Measurements from ENCODE around the gene FHIT.

Gene FHIT

GRCh38 chr3:60669636-60670035 lies 581.6 kb downstream of the FHIT start:
- TF ChIP-seq, protein P1, sequence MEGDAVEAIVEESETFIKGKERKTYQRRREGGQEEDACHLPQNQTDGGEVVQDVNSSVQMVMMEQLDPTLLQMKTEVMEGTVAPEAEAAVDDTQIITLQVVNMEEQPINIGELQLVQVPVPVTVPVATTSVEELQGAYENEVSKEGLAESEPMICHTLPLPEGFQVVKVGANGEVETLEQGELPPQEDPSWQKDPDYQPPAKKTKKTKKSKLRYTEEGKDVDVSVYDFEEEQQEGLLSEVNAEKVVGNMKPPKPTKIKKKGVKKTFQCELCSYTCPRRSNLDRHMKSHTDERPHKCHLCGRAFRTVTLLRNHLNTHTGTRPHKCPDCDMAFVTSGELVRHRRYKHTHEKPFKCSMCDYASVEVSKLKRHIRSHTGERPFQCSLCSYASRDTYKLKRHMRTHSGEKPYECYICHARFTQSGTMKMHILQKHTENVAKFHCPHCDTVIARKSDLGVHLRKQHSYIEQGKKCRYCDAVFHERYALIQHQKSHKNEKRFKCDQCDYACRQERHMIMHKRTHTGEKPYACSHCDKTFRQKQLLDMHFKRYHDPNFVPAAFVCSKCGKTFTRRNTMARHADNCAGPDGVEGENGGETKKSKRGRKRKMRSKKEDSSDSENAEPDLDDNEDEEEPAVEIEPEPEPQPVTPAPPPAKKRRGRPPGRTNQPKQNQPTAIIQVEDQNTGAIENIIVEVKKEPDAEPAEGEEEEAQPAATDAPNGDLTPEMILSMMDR (IDR thresholded peaks at IDR 0.05; ENCODE audit: low read depth, low read length): no peak

DNA sequence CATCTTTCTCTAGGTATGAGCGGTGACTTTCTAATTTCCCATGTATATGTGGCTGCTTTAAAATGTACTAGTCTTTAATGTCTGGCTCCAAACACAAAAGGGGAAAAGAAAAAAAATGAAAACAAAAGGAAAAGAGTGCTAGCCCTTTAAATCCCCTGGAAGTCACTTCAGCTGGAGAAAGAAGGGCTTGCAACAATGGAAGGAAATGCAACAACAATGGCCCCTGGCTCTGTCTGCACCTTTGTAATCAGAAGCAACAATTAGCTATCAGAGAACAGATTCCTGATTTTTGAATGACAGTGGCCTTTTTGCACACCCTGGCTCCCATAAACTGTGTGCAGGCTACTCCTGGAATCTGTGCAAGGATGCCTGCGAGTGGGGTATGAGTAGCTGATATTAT lies 591.2 kb downstream of the FHIT start:
- no peak overlapping the region for H3K4me3 ChIP-seq (ENCODE audit: low read depth, low read length)
- TF ChIP-seq, protein P1 (IDR thresholded peaks at IDR 0.05; ENCODE audit: low read depth, low read length): no peak

More at GRCh38 chr3:60669636-60670035, 581.6 kb downstream of the FHIT start:
- H3K4me3 ChIP-seq (ENCODE audit: low read depth, low read length): no peak overlapping the region

- H3K4me3 ChIP-seq (ENCODE audit: low read depth, low read length): no peak overlapping the region
- TF ChIP-seq, protein P1 (IDR thresholded peaks at IDR 0.05; ENCODE audit: low read depth, low read length): no peak
These were observed 592.2 kb downstream of the FHIT start for GRCh38 chr3:60659098-60659497.

DNA sequence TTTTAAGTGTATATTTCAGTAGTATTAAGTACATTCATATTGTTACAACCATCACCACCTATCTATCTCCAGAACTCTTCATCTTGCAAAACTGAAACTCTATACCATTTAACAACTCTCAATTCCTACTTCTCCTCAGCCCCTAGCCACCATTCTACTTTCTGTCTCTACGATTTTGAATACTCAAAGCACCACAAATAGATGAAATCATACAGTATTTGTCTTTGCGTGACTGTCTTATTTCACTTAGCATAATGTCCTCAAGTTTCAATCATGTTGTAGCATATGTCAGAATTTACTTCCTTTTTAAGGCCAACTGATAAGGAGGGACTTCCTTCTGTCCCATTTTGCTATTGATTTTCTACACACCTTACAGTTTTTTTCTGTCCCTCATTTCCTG lies 593.3 kb downstream of the FHIT start:
- TF ChIP-seq, protein P1 (IDR thresholded peaks at IDR 0.05; ENCODE audit: low read depth, low read length): no peak
- H3K4me3 ChIP-seq (ENCODE audit: low read depth, low read length): no peak overlapping the region

DNA sequence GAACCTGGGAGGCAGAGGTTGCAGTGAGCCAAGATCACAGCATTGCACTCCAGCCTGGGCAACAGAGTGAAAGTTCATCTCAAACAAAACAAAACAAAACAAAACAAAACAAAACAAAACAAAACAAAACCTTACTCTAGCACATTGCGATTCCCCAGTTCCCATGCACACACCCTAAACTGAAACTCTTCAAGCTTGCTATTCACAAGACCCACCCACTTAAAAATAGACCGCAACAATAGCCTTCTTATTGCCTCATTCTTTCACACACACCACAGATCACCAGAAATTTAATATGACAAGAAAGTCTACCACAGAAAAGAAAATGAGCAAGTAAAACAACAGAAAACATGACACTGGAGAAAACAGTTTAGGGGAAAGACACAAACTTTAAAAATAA lies 598.4 kb downstream of the FHIT start:
- H3K4me3 ChIP-seq (ENCODE audit: low read depth, low read length): no peak overlapping the region
- TF ChIP-seq, protein P1 (IDR thresholded peaks at IDR 0.05; ENCODE audit: low read depth, low read length): no peak

DNA sequence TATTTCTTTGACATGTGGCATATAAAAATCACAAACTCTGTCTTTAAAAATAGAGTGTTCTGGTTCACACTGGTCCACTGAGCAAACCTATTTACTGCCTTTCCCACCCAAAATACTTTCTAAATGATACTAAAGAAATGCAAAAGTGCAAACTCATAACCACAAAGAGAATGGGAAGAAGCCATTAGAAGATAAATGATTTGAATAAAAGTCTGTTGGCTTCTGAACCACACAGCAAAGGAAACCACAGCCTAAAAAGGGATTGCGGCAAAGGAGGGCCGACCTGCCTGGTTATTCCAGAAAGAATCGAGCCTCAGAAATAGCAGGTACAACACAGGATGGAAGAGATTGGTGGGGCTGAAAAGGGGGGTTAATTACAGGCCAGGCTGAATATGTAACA lies 599.5 kb downstream of the FHIT start:
- H3K4me3 ChIP-seq (ENCODE audit: low read depth, low read length): no peak overlapping the region
- TF ChIP-seq, protein P1 (IDR thresholded peaks at IDR 0.05; ENCODE audit: low read depth, low read length): no peak

GRCh38 chr3:60650171-60650570 lies 601.1 kb downstream of the FHIT start:
- TF ChIP-seq, protein P1 (IDR thresholded peaks at IDR 0.05; ENCODE audit: low read depth, low read length): no peak
- no peak overlapping the region for H3K4me3 ChIP-seq (ENCODE audit: low read depth, low read length)
